H9 (cell line): ENCODE measurements around the gene SUMF1. TPM values are rescaled to one million over a fixed set of nuclear protein-coding genes. Genes with fewer than 3 reads are reported as not detected.

Experiments used
- DNase-seq: peaks from one replicate; pipeline ENCODE4 v3.0.0-alpha.2; 2017
- H2AFZ ChIP-seq: one replicate; pipeline ENCODE4 v1.6.1; 2013; ENCODE audit warnings: mild to moderate bottlenecking, low read length, control low read depth, moderate library complexity
- H2AK5ac ChIP-seq: 2 replicates; pipeline ENCODE4 v1.6.1; 2013; ENCODE audit warnings: low read length, control low read depth, mixed read lengths; ENCODE audit not compliant: insufficient read length
- H2BK120ac ChIP-seq: one replicate; pipeline ENCODE4 v1.6.1; 2013; ENCODE audit warnings: low read depth, mild to moderate bottlenecking, low read length, control low read depth, inconsistent platforms; ENCODE audit not compliant: poor library complexity, severe bottlenecking
- H2BK12ac ChIP-seq: 2 replicates; pipeline ENCODE4 v1.6.1; 2013; ENCODE audit warnings: low read length, control low read depth, mixed read lengths, low read depth; ENCODE audit not compliant: insufficient read length
- H2BK15ac ChIP-seq: 2 replicates; pipeline ENCODE4 v1.6.1; 2013; ENCODE audit warnings: low read depth, low read length, control low read depth
- H2BK20ac ChIP-seq: one replicate; pipeline ENCODE4 v1.6.1; 2013; ENCODE audit warnings: low read depth, mild to moderate bottlenecking, low read length, control low read depth, inconsistent platforms; ENCODE audit not compliant: poor library complexity, severe bottlenecking
- H2BK5ac ChIP-seq: 2 replicates; pipeline ENCODE4 v1.6.1; 2013; ENCODE audit warnings: low read length, control low read depth, mixed read lengths; ENCODE audit not compliant: insufficient read length
- H3K14ac ChIP-seq: 2 replicates; pipeline ENCODE4 v1.6.1; 2013; ENCODE audit warnings: low read length, control low read depth; ENCODE audit not compliant: insufficient read depth
- H3K18ac ChIP-seq: 2 replicates; pipeline ENCODE4 v1.6.1; 2013; ENCODE audit warnings: low read depth, mild to moderate bottlenecking, mixed read lengths, low read length, control low read depth; ENCODE audit not compliant: insufficient read length
- H3K23ac ChIP-seq: 2 replicates; pipeline ENCODE4 v1.6.1; 2013; ENCODE audit warnings: low read length, control low read depth, mixed read lengths, low read depth; ENCODE audit not compliant: insufficient read length
- H3K23me2 ChIP-seq: 2 replicates; pipeline ENCODE4 v1.6.1; 2013; ENCODE audit warnings: low read depth, mild to moderate bottlenecking, mixed read lengths, low read length, control low read depth; ENCODE audit not compliant: insufficient read length, poor library complexity, severe bottlenecking
- H3K27ac ChIP-seq: 2 replicates; pipeline ENCODE4 v1.5.1; 2013; ENCODE audit warnings: low read length, control low read depth, mixed read lengths, low read depth; ENCODE audit not compliant: insufficient read length
- H3K27me3 ChIP-seq: 2 replicates; pipeline ENCODE4 v1.6.1; 2013; ENCODE audit warnings: low read length, control low read depth, inconsistent platforms; ENCODE audit not compliant: insufficient read depth
- H3K4ac ChIP-seq: 2 replicates; pipeline ENCODE4 v1.6.1; 2013; ENCODE audit warnings: low read depth, mild to moderate bottlenecking, control low read depth, inconsistent platforms, low read length, moderate library complexity
- H3K4me1 ChIP-seq: 2 replicates; pipeline ENCODE4 v1.6.1; 2013; ENCODE audit warnings: low read length, control low read depth, inconsistent platforms; ENCODE audit not compliant: insufficient read depth
- H3K4me2 ChIP-seq: 2 replicates; pipeline ENCODE4 v1.6.1; 2013; ENCODE audit warnings: low read length, control low read depth, mixed read lengths; ENCODE audit not compliant: insufficient read length, insufficient read depth
- H3K56ac ChIP-seq: 2 replicates; pipeline ENCODE4 v1.6.1; 2013; ENCODE audit warnings: low read depth, mild to moderate bottlenecking, mixed read lengths, low read length, control low read depth; ENCODE audit not compliant: insufficient read length
- H3K79me1 ChIP-seq: 2 replicates; pipeline ENCODE4 v1.6.1; 2013; ENCODE audit warnings: low read depth, mild to moderate bottlenecking, moderate library complexity, low read length, control low read depth, inconsistent platforms; ENCODE audit not compliant: insufficient read depth, poor library complexity, severe bottlenecking
- H3K79me2 ChIP-seq: 2 replicates; pipeline ENCODE4 v1.6.1; 2013; ENCODE audit warnings: low read length, control low read depth, inconsistent platforms; ENCODE audit not compliant: insufficient read depth
- H3K9ac ChIP-seq: 2 replicates; pipeline ENCODE4 v1.6.1; 2013; ENCODE audit warnings: low read length, control low read depth, mixed read lengths; ENCODE audit not compliant: insufficient read length; ENCODE audit errors: extremely low read depth
- H3K9me3 ChIP-seq: one replicate; pipeline ENCODE4 v1.6.1; 2013; ENCODE audit warnings: low read depth, low read length, inconsistent platforms; ENCODE audit not compliant: control insufficient read depth
- H3T11ph ChIP-seq: one replicate; pipeline ENCODE4 v1.6.1; 2013; ENCODE audit warnings: mild to moderate bottlenecking, low read length, control low read depth, inconsistent platforms
- H4K20me1 ChIP-seq: one replicate; pipeline ENCODE4 v1.6.1; 2013; ENCODE audit not compliant: control insufficient read depth, insufficient read length, insufficient read depth
- H4K5ac ChIP-seq: 2 replicates; pipeline ENCODE4 v1.6.1; 2013; ENCODE audit warnings: low read depth, mild to moderate bottlenecking, mixed read lengths, low read length, control low read depth; ENCODE audit not compliant: insufficient read length
- H4K8ac ChIP-seq: replicated peaks from 2 replicates; pipeline ENCODE4 v1.6.1; 2013; ENCODE audit warnings: low read length, control low read depth, mixed read lengths, low read depth; ENCODE audit not compliant: insufficient read length
- H4K91ac ChIP-seq: 2 replicates; pipeline ENCODE4 v1.6.1; 2013; ENCODE audit warnings: low read depth, mild to moderate bottlenecking, moderate library complexity, mixed read lengths, low read length, control low read depth; ENCODE audit not compliant: insufficient read length
- H3K27ac Mint-ChIP-seq, 3 experiments: 2 replicates in 2 of 3; 3 replicates in 1 of 3; pipeline ENCODE4 v1.8.0; 2020 to 2021; ENCODE audit warnings: mixed read lengths in 3 of 3, mild to moderate bottlenecking in 1 of 3, moderate library complexity in 1 of 3
- H3K27me3 Mint-ChIP-seq: 2 replicates; pipeline ENCODE4 v1.8.0; 2021; ENCODE audit warnings: low read depth, mild to moderate bottlenecking, moderate library complexity, mixed read lengths
- H3K36me3 Mint-ChIP-seq, 3 experiments: 2 replicates in 2 of 3; 3 replicates in 1 of 3; pipeline ENCODE4 v1.8.0; 2020 to 2021; ENCODE audit warnings: low read depth in 3 of 3, mixed read lengths in 3 of 3; ENCODE audit not compliant: insufficient read depth in 1 of 3
- H3K4me1 Mint-ChIP-seq, 2 experiments: 2 replicates each; pipeline ENCODE4 v1.8.0; 2020; ENCODE audit warnings: mixed read lengths in 2 of 2
- H3K4me3 Mint-ChIP-seq, 2 experiments: 2 replicates in 1 of 2; 3 replicates in 1 of 2; pipeline ENCODE4 v1.8.0; 2020 to 2021; ENCODE audit warnings: mild to moderate bottlenecking in 2 of 2, mixed read lengths in 2 of 2, moderate library complexity in 1 of 2
- H3K9me3 Mint-ChIP-seq, 2 experiments: 2 replicates in 1 of 2; 3 replicates in 1 of 2; pipeline ENCODE4 v1.8.0; 2020; ENCODE audit warnings: mild to moderate bottlenecking in 2 of 2, mixed read lengths in 2 of 2, moderate library complexity in 1 of 2
- CTCF ChIP-seq: fragments of 200-600 bp; sonication (generic); conservative IDR thresholded peaks from 3 replicates; pipeline ENCODE4 v1.8.0; 2021; ENCODE audit warnings: antibody characterized with exemption, mild to moderate bottlenecking
- WGBS: extraction: QIAGEN DNeasy Blood & Tissue Kit; methylation state at CpG from one replicate; pipeline ENCODE4 v1.1.7; 2013; ENCODE audit warnings: missing lambda C conversion rate, low lambda C conversion rate, mixed read lengths; ENCODE audit not compliant: insufficient read length; ENCODE audit errors: extremely low coverage; 5-methylcytosine and 5-hydroxymethylcytosine counted together
- total RNA-seq: library from RNA; stranded (reverse); gene quantifications from 2 replicates; pipeline ENCODE4 v1.2.1, GENCODE V29; 2021

SUMF1 gene
- total RNA-seq, 1 experiment from 2014 or later, result 9.5 TPM

- Histone ChIP-seq H3K23me2 (no peaks in the 10 kb centered on the region), H3K9ac (no peak overlapping the region), H3K4ac (no peak overlapping the region), H3K4me2 (no peak overlapping the region), H2AK5ac (no peak overlapping the region), H2BK120ac (no peak overlapping the region), H3K79me1 (no peaks in the 10 kb centered on the region), H4K91ac (no peak overlapping the region), H4K8ac (no peak overlapping the region), H3K23ac (no peak overlapping the region), H2AFZ (no peak overlapping the region), H2BK5ac (no peak overlapping the region), H3T11ph (no peak overlapping the region), H4K5ac (no peak overlapping the region), H3K18ac (no peak overlapping the region), H3K27ac (no peak overlapping the region), H4K20me1 (no peaks in the 10 kb centered on the region), H3K9me3 (no peaks in the 10 kb centered on the region), H3K27me3 (no peaks in the 10 kb centered on the region), H3K79me2 (no peaks in the 10 kb centered on the region), H3K14ac (no peak overlapping the region), H2BK12ac (no peak overlapping the region), H3K4me1 (no peaks in the 10 kb centered on the region; the same call in 1 of the 2 replicates), H3K56ac (no peak overlapping the region), H2BK20ac (no peak overlapping the region), H2BK15ac (no peak overlapping the region)
- no peaks in the 10 kb centered on the region for H3K9me3 Mint-ChIP-seq
- H3K27me3 Mint-ChIP-seq, result no peaks in the 10 kb centered on the region
- DNase-seq, result no peak
- TF ChIP-seq CTCF, result no peak
- H3K36me3 Mint-ChIP-seq, result peaks cover 0 to 5% (median 3%) of the 10 kb centered on the region in 3 experiments; a peak in 5 of 7 replicates
- peaks cover 13 to 15% of the 10 kb centered on the region in 2 experiments for H3K4me1 Mint-ChIP-seq
- WGBS, result no CpG with 5 or more reads among the region's 5 CpGs
- no peak overlapping the region for H3K27ac Mint-ChIP-seq
- H3K4me3 Mint-ChIP-seq, result no peak overlapping the region
These were observed 17.8 kb downstream of the SUMF1 start for GRCh38 chr3:4449043-4449805.
